Measurements from ENCODE around the gene LACC1. TPM values are rescaled to one million over a fixed set of nuclear protein-coding genes. Genes with fewer than 3 reads are reported as not detected.

LACC1 gene
- total and polyA plus RNA-seq, 9 donors, result 2.0 to 7.3 (median 5.3) TPM

- no peaks in the 10 kb centered on the region for H3K9me3 ChIP-seq
- TF ChIP-seq POLR2A (IDR thresholded peaks at IDR 0.05), result no peak
- TF ChIP-seq EP300 (IDR thresholded peaks at IDR 0.05), result no peak
- no peak for TF ChIP-seq CTCF (IDR thresholded peaks at IDR 0.05)
- H3K4me1 ChIP-seq (ENCODE audit: insufficient read depth), result peaks cover 1% of the 10 kb centered on the region
- intact Hi-C loops (cut with DNase I), result no loop called here
- H3K36me3 ChIP-seq, result no peaks in the 10 kb centered on the region
- H3K27me3 ChIP-seq, result no peaks in the 10 kb centered on the region
- no peak overlapping the region for H3K27ac ChIP-seq
- DNase-seq, result no peak
- no peak overlapping the region for H3K4me3 ChIP-seq
Measured at GRCh38 chr13:43881580-43881979, 1.9 kb downstream of the LACC1 start.

- Histone ChIP-seq H3K27ac (no peak overlapping the region), H3K9me3 (no peaks in the 10 kb centered on the region), H3K4me3 (no peak overlapping the region), H3K27me3 (no peaks in the 10 kb centered on the region), H3K4me1 (ENCODE audit: insufficient read depth) (no peaks in the 10 kb centered on the region), H3K36me3 (no peaks in the 10 kb centered on the region)
- no peak for TF ChIP-seq CTCF (IDR thresholded peaks at IDR 0.05)
- TF ChIP-seq POLR2A (IDR thresholded peaks at IDR 0.05), result no peak
- no peak for TF ChIP-seq EP300 (IDR thresholded peaks at IDR 0.05)
- WGBS, 3 donors, result 90 to 95% (median 91%) methylated on average over 3 of the region's 3 CpGs
- intact Hi-C loops (cut with DNase I), result no loop called here
- DNase-seq, result no peak
Measured at GRCh38 chr13:43883631-43884030, 3.9 kb downstream of the LACC1 start.

- TF ChIP-seq EP300 (IDR thresholded peaks at IDR 0.05), result no peak
- TF ChIP-seq POLR2A (IDR thresholded peaks at IDR 0.05), result no peak
- no peak for TF ChIP-seq CTCF (IDR thresholded peaks at IDR 0.05)
- Histone ChIP-seq H3K4me3 (no peak overlapping the region), H3K9me3 (no peaks in the 10 kb centered on the region), H3K27ac (no peak overlapping the region), H3K36me3 (no peaks in the 10 kb centered on the region), H3K27me3 (no peaks in the 10 kb centered on the region), H3K4me1 (ENCODE audit: insufficient read depth) (no peaks in the 10 kb centered on the region)
- DNase-seq, result no peak
- intact Hi-C loops (cut with DNase I), result no loop called here
- 73 to 86% (median 85%) methylated on average over 1 of the region's 1 CpG for WGBS, 3 donors
Measured at GRCh38 chr13:43884222-43884621, 4.5 kb downstream of the LACC1 start.

- Histone ChIP-seq H3K4me1 (ENCODE audit: insufficient read depth) (no peaks in the 10 kb centered on the region), H3K27me3 (no peaks in the 10 kb centered on the region), H3K27ac (no peak overlapping the region), H3K4me3 (no peak overlapping the region), H3K36me3 (no peaks in the 10 kb centered on the region), H3K9me3 (no peaks in the 10 kb centered on the region)
- no peak for TF ChIP-seq POLR2A (IDR thresholded peaks at IDR 0.05)
- TF ChIP-seq EP300 (IDR thresholded peaks at IDR 0.05), result no peak
- TF ChIP-seq CTCF (IDR thresholded peaks at IDR 0.05), result no peak
- no peak for DNase-seq
- intact Hi-C loops (cut with DNase I), result no loop called here
Measured at GRCh38 chr13:43894438-43894837, 14.7 kb downstream of the LACC1 start.

- Histone ChIP-seq H3K27ac (no peak overlapping the region), H3K4me1 (ENCODE audit: insufficient read depth) (no peaks in the 10 kb centered on the region), H3K27me3 (no peaks in the 10 kb centered on the region), H3K36me3 (no peaks in the 10 kb centered on the region), H3K4me3 (no peak overlapping the region), H3K9me3 (no peaks in the 10 kb centered on the region)
- intact Hi-C loops (cut with DNase I), result no loop called here
- no peak for DNase-seq
- TF ChIP-seq POLR2A (IDR thresholded peaks at IDR 0.05) (no peak), CTCF (IDR thresholded peaks at IDR 0.05) (no peak), EP300 (IDR thresholded peaks at IDR 0.05) (no peak)
- WGBS, 3 donors, result 8 to 30% (median 14%) methylated on average over 2 of the region's 2 CpGs
Measured at GRCh38 chr13:43895940-43896339, 16.2 kb downstream of the LACC1 start.
